HG03135 (cell line): ENCODE results near the gene CENPB.
"Not testable (repeated sequence)": the region's sequence is repeated elsewhere in the genome, so short reads cannot be mapped to it uniquely, and the experiment has no call there.

ENCODE experiments used
- ATAC-seq: cut with Tn5 transposase; IDR thresholded peaks from one replicate; pipeline ENCODE4 v1.9.1; 2021; ENCODE audit warnings: mild to moderate bottlenecking, moderate library complexity; ENCODE audit not compliant: unreplicated experiment

The CENPB gene

GRCh38 chr20:3811467-3812258 lies 25.1 kb upstream of the CENPB start:
- no peak for ATAC-seq

GRCh38 chr20:3808544-3808943 lies 22.0 kb upstream of the CENPB start:
- no peak for ATAC-seq

GRCh38 chr20:3804781-3805180 lies 18.2 kb upstream of the CENPB start:
- ATAC-seq = no peak

GRCh38 chr20:3804254-3804751 lies 17.8 kb upstream of the CENPB start:
- ATAC-seq = no peak

GRCh38 chr20:3803854-3804253 lies 17.3 kb upstream of the CENPB start:
- ATAC-seq = no peak

GRCh38 chr20:3803289-3803688 lies 16.7 kb upstream of the CENPB start:
- no peak for ATAC-seq

GRCh38 chr20:3802524-3803239 lies 16.1 kb upstream of the CENPB start:
- no peak for ATAC-seq

- no peak for ATAC-seq
These were observed 15.3 kb upstream of the CENPB start for GRCh38 chr20:3801846-3802245.

- ATAC-seq = no peak
These were observed 14.8 kb upstream of the CENPB start for GRCh38 chr20:3801299-3801698.

- no peak for ATAC-seq
These were observed 14.3 kb upstream of the CENPB start for GRCh38 chr20:3800878-3801260.

- no peak for ATAC-seq
These were observed 13.8 kb upstream of the CENPB start for GRCh38 chr20:3800256-3800877.

GRCh38 chr20:3798908-3799248 lies 12.3 kb upstream of the CENPB start:
- no peak for ATAC-seq

- no peak for ATAC-seq
These were observed 11.8 kb upstream of the CENPB start for GRCh38 chr20:3798373-3798768.

GRCh38 chr20:3797592-3798372 lies 11.2 kb upstream of the CENPB start:
- ATAC-seq = no peak

- no peak for ATAC-seq
These were observed 10.6 kb upstream of the CENPB start for GRCh38 chr20:3797226-3797545.

- ATAC-seq = peak; percentile 3
These were observed 10.1 kb upstream of the CENPB start for GRCh38 chr20:3796477-3797225.

GRCh38 chr20:3795511-3796468 lies 9.2 kb upstream of the CENPB start, which contains the start of gene CDC25B:
TSS of gene CDC25B (plus strand) at chr20:3796310. CDS start at chr20:3796532, 222 bp downstream.
- peak; percentile 56 for ATAC-seq

- ATAC-seq = no peak
These were observed 8.3 kb upstream of the CENPB start for GRCh38 chr20:3794701-3795420.

- ATAC-seq = not testable (repeated sequence)
These were observed 7.6 kb upstream of the CENPB start for GRCh38 chr20:3794168-3794567.
